Cardiac fibroblast (primary cell): ENCODE measurements around the gene THRB.

Experiments used
- DNase-seq, 2 donors: peaks; one replicate each; pipeline versions ENCODE4 v3.0.0 to v3.0.0-alpha.2; 2010; ENCODE audit warnings: low read depth in 2 of 2
- H3K4me3 ChIP-seq, 2 donors: replicated peaks in 1 of 2; 1 replicate in 1 of 2; 2 replicates in 1 of 2; pipeline ENCODE4 v1.5.1; 2011; ENCODE audit warnings: low read depth in 2 of 2, low read length in 2 of 2, mild to moderate bottlenecking in 2 of 2, moderate library complexity in 1 of 2
- CTCF ChIP-seq: IDR thresholded peaks from one replicate; pipeline ENCODE4 v1.5.1; 2011; ENCODE audit warnings: low read depth, mild to moderate bottlenecking, low read length, inconsistent platforms

The THRB gene

GRCh38 chr3:24500806-24501205, 6.2 kb upstream of the THRB start:
- no peak overlapping the region for H3K4me3 ChIP-seq
- no peak for TF ChIP-seq CTCF
- DNase-seq = no peak

- H3K4me3 ChIP-seq = no peak overlapping the region
- DNase-seq = no peak
- no peak for TF ChIP-seq CTCF
Observed at GRCh38 chr3:24499991-24500390, 5.3 kb upstream of the THRB start.

- H3K4me3 ChIP-seq = no peak overlapping the region
- no peak for TF ChIP-seq CTCF
- no peak for DNase-seq
Observed at GRCh38 chr3:24498796-24499195, 4.1 kb upstream of the THRB start.

- TF ChIP-seq CTCF = no peak
- H3K4me3 ChIP-seq = no peak overlapping the region
- DNase-seq = no peak
Observed at GRCh38 chr3:24498391-24498790, 3.7 kb upstream of the THRB start.

GRCh38 chr3:24497942-24498341, 3.3 kb upstream of the THRB start:
- no peak for DNase-seq
- TF ChIP-seq CTCF = no peak
- H3K4me3 ChIP-seq = no peak overlapping the region

GRCh38 chr3:24496529-24497482, 2.2 kb upstream of the THRB start:
- peak; percentile 64 to 93 for DNase-seq
- TF ChIP-seq CTCF = peak; percentile 65
- H3K4me3 ChIP-seq = no peak overlapping the region
